Measurements from ENCODE around the gene TMEM116.
"Not testable (repeated sequence)": the region's sequence is repeated elsewhere in the genome, so short reads cannot be mapped to it uniquely, and the experiment has no call there.

Gene TMEM116

GRCh38 chr12:111975161-111975931 lies 37.6 kb downstream of the TMEM116 start:
- DNase-seq = no peak

- no peak for DNase-seq
Observed at GRCh38 chr12:111971800-111972199, 41.2 kb downstream of the TMEM116 start.

GRCh38 chr12:111964935-111965334 lies 48.0 kb downstream of the TMEM116 start:
- DNase-seq = no peak

- not testable (repeated sequence) for DNase-seq
Observed at GRCh38 chr12:111959518-111959917, 53.4 kb downstream of the TMEM116 start.

GRCh38 chr12:111957224-111957623 lies 55.7 kb downstream of the TMEM116 start:
- DNase-seq = not testable (repeated sequence)

- DNase-seq = no peak
Observed at GRCh38 chr12:111954969-111955368, 58.0 kb downstream of the TMEM116 start.

GRCh38 chr12:111953455-111953854 lies 59.5 kb downstream of the TMEM116 start:
- no peak for DNase-seq

GRCh38 chr12:111952084-111952787 lies 60.7 kb downstream of the TMEM116 start:
- DNase-seq = not testable (repeated sequence)

GRCh38 chr12:111950961-111951676 lies 61.8 kb downstream of the TMEM116 start:
- DNase-seq = not testable (repeated sequence)

- DNase-seq = no peak
Observed at GRCh38 chr12:111943929-111944328, 69.0 kb downstream of the TMEM116 start.

GRCh38 chr12:111942557-111942956 lies 70.4 kb downstream of the TMEM116 start:
- peak; percentile 3 for DNase-seq

GRCh38 chr12:111937429-111937828 lies 75.5 kb downstream of the TMEM116 start:
- DNase-seq = no peak

- no peak for DNase-seq
Observed at GRCh38 chr12:111936869-111937268, 76.1 kb downstream of the TMEM116 start.

- no peak for DNase-seq
Observed at GRCh38 chr12:111932241-111932640, 80.7 kb downstream of the TMEM116 start.

- DNase-seq = no peak
Observed at GRCh38 chr12:111927346-111927745, 85.6 kb downstream of the TMEM116 start.

GRCh38 chr12:111926631-111927030 lies 86.3 kb downstream of the TMEM116 start:
- no peak for DNase-seq

- DNase-seq = no peak
Observed at GRCh38 chr12:111925171-111925570, 87.8 kb downstream of the TMEM116 start.

GRCh38 chr12:111907740-111908139 lies 105.2 kb downstream of the TMEM116 start:
- no peak for DNase-seq

GRCh38 chr12:111905502-111905901 lies 107.5 kb downstream of the TMEM116 start:
- no peak for DNase-seq

GRCh38 chr12:111904446-111904975 lies 108.5 kb downstream of the TMEM116 start:
- DNase-seq = no peak

- no peak for DNase-seq
Observed at GRCh38 chr12:111901182-111901581, 111.8 kb downstream of the TMEM116 start.

GRCh38 chr12:111894556-111894955 lies 118.4 kb downstream of the TMEM116 start:
- no peak for DNase-seq

GRCh38 chr12:111893287-111893686 lies 119.7 kb downstream of the TMEM116 start:
- DNase-seq = no peak
